NCI-H774 (cell line): ENCODE results near the gene U2AF1L4.
A peak's percentile ranks its signal among the peaks of the same experiment; 100 is the strongest.

Experiments
- DNase-seq: peaks from one replicate; lab custom pipeline; 2025; lab: John Stamatoyannopoulos, UW

Gene U2AF1L4

DNA sequence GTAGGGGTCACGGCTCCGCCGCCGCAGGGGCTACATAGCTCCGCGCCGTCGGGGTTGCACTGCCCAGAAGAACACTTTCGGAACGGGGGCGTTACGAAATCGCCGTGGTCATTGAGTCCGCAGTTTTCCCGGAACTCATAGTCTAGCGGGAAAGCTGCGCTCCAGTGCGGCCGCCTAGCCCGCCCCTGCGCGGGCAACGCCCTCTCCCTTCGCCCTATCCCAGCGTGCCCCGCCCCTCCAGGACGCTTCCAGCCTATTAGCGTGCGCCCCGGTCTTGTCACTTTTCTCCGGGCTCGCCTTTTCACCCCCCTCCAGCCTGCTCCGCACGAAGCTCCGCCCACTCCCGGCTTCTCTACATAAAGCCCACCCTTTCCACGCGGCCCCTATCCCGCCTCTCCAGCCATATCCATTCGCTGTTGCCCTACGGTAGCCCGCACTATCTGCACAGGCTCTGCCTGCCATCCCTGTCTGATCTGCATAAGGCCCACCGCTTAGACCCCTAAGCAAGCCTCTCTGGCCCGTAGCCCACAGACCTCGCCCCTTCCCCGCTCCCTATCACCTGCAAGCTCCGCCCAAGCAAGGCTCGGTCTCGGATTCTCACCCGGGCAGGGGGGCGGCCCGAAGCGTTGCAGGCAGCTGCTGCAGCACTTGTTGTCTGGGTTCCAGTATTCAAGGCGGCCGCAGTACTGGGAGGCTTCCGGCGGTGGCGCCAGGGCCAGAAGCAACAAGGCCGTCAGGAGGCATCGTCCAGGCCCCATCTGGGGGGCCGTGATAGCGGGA lies 4.6 kb downstream of the U2AF1L4 start:
- peak; percentile 96 for DNase-seq

GRCh38 chr19:35740108-35740422 lies 5.2 kb downstream of the U2AF1L4 start:
- DNase-seq: no peak

DNA sequence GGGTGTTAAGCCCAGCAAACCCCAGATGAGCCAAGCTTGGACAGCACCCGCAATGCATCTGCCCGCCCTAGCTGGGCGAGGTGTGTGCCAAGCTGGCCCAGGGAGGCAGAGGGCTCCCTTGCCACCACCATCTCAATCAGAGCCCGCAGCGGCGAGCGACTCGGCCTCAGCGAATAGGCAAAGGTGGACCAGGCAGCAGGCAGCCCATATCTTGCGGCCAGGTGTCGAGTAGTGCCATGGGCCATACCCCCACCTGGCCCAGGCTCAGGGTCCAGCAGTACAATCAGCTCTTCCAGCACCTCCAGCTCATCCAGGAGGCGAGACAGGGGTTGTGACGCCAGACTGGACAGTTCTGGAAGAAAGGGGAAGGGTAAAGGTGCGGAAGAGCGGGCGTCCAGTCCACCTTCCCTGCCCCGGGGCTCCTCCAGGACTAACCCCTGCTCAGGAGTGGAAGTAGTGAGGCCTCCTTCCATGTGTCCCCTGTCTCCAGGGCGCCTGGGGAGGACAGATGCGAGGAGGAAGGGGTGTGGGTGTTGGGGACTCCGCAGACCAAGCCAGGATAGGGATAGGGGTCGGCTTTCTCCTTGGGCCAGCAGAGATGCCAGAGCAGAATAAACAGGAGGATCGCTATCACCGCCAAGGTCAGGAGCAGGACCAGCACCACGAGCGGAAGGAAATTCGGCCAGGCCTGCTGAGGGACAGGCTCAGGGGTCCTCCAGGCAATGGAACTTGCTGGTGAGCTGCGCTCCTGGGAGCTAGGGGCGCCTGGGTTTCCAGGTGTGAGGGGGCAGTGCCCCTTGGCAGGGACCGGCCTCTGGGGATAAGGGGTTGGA lies 5.7 kb downstream of the U2AF1L4 start:
- DNase-seq: no peak

- DNase-seq: no peak
These were observed 6.4 kb downstream of the U2AF1L4 start for GRCh38 chr19:35738887-35739229.

DNA sequence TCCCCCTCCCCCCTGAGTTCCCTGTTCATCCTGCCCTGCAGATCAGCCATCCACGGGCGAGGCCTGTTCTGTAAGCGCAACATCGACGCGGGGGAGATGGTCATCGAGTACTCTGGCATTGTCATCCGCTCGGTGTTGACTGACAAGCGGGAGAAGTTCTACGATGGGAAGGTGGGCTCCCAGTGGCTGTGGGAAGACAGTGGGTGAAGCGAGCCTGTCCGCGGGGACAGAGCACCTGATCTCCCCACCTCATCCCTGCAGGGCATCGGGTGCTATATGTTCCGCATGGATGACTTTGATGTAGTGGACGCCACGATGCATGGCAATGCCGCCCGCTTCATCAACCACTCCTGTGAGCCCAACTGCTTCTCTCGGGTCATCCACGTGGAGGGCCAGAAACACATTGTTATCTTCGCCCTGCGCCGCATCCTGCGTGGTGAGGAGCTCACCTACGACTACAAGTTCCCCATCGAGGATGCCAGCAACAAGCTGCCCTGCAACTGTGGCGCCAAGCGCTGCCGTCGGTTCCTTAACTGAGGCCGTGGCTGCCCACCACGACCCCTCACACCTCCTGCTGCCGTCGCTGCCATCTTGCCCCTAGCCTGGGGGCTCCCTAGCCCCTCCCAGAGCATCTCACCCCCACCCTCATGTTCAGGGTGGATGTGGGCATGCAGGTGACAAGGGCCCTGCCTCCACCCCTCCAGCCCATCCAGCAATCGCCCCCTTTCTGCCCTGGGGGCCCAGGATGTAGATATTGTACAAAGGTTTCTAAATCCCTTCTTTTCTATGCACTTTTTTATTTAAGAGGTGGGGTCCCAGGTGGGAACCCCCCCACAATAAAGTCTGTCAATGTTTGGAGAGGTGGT lies 7.0 kb downstream of the U2AF1L4 start:
- DNase-seq: no peak

DNA sequence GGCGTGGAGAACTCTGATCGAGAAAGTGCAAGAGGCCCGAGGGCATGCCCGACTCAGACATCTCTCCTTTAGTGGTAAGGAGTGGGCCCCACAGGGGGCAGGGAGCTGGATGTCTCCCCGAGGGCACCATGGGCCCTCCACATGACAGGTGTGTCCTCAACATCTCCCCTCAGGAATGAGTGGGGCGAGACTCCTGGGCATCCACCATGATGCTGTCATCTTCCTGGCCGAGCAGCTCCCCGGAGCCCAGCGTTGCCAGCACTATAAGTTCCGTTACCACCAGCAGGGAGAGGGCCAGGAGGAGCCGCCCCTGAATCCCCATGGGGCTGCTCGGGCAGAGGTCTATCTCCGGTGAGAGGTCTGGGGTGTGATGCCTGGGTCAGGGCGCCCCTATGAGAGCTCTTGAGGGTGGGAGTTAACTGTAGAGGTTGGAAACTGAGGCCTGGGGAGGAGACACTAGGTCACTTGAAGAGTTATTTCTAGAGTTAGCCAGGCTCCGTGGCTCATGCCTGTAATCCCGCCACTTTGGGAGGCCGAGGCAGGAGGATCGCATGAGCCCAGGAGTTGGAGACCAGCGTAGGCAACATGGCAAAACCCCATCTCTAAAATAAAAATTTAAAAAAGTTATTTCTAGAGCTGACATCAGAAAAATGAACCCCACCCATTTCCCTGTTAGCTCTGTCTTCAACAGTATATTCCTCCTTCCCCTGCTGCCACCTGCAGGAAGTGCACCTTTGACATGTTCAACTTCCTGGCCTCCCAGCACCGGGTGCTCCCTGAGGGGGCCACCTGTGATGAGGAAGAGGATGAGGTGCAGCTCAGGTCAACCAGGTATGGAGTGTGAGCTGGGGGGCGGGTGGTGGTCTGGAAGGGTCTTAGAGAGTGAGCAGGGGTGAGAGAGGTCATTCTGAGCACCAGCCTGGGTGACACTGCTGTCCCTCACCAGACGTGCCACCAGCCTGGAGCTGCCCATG lies 8.0 kb downstream of the U2AF1L4 start:
- DNase-seq: no peak

DNA sequence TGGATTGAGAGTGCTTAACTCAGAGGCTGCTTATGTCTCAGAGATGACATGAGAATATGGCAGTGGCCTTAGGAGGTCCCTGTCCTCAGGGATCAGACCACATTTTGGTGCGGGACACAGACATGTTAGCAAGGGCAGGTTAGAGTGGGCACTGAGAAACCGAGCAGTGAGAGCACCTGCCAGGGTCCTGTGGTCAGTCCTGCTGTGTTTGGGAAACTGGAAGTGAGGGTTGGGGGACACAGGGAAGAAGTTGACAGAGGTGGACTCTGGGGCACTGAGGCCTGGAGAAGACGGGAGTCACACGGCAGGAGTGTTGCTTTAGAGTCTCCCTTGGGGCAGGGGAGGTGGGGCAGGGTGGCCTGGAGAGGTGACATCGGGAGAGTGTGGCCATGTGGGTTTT lies 10.3 kb downstream of the U2AF1L4 start:
- no peak for DNase-seq

GRCh38 chr19:35734273-35734672 lies 10.9 kb downstream of the U2AF1L4 start:
- DNase-seq: no peak

DNA sequence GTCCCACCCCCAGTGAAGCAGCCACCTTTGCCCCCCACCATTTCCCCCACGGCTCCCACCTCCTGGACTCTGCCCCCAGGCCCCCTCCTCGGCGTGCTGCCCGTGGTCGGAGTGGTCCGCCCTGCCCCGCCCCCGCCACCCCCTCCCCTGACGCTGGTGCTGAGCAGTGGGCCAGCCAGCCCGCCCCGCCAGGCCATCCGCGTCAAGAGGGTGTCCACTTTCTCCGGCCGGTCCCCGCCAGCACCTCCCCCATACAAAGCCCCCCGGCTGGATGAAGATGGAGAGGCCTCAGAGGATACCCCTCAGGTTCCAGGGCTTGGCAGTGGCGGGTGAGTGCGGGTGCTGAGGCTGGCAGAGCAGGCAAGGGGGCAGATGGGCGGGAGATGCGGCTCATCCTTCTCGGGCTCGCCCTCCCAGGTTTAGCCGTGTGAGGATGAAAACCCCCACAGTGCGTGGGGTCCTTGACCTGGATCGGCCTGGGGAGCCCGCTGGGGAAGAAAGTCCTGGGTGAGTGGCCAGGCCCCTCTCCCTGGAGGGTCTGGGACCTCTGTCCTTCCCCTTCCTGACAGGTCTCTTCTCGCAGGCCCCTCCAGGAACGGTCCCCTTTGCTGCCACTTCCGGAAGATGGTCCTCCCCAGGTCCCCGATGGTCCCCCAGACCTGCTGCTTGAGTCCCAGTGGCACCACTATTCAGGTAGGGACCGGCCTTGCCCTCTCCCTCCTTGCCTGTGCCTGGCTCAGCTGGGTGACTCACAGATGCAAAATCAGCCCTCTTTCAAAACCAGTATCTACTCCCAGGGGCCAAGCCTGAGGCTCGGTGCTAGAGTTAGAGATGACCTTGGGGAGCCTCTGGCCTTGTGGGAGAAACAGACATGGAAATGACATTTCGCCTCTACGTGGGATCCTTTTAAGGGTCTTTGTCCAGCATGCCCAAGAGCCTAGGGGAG lies 11.8 kb downstream of the U2AF1L4 start:
- no peak for DNase-seq

- DNase-seq: no peak
These were observed 12.6 kb downstream of the U2AF1L4 start for GRCh38 chr19:35732540-35733179.

DNA sequence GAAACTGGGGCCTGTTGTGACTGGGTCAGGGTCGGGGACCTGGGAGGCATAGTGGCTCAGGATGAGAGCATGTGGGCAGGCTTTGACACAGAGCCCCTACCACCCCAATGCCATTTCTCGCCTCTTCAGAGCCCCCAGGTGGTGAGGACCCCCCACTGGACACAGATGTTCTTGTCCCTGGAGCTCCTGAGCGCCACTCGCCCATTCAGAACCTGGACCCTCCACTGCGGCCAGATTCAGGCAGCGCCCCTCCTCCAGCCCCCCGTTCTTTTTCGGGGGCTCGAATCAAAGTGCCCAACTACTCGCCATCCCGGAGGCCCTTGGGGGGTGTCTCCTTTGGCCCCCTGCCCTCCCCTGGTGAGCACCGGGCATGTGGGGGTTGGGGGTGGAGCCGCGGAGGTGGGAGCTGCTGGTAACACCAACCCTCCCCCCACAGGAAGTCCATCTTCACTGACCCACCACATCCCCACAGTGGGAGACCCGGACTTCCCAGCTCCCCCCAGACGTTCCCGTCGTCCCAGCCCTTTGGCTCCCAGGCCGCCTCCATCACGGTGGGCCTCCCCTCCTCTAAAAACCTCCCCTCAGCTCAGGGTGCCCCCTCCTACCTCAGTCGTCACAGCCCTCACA lies 13.3 kb downstream of the U2AF1L4 start:
- no peak for DNase-seq

DNA sequence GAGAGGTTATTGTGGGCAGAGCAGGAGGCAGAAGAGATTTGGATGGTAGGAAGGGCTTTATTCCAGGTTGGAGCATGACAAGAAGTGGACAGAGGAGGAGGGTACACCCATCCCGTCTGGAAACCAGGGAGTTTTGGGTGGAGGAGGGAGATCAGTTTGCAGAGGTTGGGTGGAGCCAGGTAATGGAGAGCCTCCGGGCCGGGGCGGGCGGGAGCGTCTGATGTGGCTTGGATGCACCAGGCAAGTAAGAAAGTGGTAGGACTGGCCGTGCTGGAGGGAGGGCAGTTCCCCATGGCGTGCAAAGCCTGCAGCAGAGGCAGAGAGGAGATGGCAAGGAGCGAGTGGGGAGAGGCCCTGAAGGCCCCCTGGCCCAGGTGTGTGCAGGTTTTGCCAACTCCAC lies 13.9 kb downstream of the U2AF1L4 start:
- DNase-seq: no peak

DNA sequence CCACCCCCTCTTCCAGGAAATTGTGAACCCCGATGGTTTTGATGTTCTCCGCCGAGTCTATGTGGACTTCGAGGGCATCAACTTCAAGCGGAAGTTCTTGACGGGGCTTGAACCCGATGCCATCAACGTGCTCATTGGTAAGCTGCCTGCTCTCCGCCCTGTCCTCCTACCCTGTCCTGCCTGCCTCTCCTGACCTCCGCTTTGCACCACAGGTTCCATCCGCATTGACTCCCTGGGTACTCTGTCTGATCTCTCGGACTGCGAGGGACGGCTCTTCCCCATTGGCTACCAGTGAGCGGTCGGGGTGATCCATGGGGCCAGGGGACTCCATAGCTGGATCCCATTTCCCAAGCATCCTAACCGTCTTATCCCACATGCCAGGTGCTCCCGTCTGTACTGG lies 14.9 kb downstream of the U2AF1L4 start:
- DNase-seq: no peak

GRCh38 chr19:35729763-35730162 lies 15.5 kb downstream of the U2AF1L4 start:
- DNase-seq: no peak

DNA sequence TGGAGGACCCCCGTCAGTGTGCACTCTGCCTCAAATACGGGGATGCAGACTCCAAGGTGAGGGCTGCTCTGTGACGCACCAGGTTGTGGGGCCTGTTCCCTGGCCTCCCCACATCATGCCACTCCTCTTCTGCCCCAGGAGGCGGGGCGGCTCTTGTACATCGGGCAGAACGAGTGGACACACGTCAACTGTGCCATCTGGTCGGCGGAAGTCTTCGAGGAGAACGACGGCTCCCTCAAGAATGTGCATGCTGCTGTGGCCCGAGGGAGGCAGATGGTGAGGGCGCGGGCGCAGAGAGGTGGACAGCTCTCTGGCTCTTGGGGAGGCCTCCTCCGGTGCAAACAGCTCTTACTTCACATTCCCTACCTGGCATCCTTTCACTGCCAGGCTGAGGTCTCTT lies 16.2 kb downstream of the U2AF1L4 start:
- no peak for DNase-seq

DNA sequence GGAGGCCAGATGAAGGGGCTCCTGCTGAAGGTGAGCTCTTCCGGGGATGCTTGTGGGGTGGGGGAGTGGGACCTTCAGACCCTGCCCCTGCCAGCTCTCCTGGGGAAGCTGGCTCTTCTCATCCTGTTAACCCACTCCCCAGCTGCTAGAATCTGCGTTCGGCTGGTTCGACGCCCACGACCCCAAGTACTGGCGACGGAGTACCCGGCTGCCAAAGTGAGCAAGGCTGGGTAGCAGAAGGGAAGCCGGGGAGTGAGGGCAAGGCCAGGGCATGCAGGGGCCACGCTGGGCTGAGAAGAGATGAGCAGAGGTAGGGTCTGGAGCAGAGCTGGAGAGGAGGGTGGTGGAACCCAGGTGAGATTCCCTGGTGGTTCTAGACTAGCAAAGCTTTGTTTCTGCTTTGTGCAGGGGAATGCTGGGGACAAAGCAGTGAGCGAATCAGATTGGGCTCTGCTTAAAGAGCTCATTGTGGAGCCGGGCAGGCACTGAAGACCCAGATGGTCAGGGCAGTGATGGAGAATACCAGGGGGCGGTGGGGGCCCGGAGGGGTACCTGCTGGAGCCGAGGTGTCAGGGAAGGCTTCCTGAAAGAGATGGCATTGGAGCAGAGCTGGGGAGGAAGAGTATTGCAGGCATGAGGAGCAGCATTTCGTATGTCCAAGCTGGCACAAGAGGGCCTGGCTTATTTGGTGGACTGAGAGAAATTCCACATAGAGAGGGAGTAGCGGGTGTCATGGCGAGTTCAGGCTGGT lies 17.1 kb downstream of the U2AF1L4 start:
- no peak for DNase-seq

DNA sequence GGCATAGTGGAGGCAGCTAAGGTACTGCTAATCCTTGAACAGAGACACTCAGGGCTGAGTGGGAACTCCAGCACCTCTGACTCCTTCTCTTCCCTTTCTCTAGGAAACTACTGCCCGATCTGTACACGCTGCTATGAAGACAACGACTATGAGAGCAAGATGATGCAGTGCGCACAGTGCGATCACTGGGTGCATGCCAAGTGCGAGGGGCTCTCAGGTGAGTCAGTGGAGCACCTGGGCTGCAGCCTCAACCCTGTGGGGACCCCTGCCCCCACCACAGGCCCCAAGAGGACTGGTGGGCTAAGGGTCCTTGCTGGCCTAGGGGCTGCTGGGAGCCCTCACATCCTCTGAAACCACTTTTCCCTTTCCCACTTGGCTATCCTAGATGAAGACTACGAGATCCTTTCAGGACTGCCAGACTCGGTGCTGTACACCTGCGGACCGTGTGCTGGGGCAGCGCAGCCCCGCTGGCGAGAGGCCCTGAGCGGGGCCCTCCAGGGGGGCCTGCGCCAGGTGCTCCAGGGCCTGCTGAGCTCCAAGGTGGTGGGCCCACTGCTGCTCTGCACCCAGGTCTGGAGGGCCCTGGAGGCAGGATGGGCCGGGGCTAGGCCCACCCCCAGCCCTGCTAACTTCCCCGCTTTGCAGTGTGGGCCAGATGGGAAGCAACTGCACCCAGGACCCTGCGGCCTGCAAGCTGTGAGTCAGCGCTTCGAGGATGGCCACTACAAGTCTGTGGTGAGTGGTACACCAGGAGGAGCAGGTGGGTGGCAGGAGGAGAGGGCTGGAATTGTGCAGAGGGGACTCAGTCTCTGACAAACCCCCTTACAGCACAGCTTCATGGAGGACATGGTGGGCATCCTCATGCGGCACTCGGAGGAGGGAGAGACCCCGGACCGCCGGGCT lies 17.9 kb downstream of the U2AF1L4 start:
- DNase-seq: no peak
